Activated CD4-positive, alpha-beta T cell treated with anti-CD3 and anti-CD28 coated beads, Interleukin-2, amount 50 U/mL, for 4 hours (primary cell): Measurements from ENCODE around the gene LIPE.
"Not testable (repeated sequence)": the region's sequence is repeated elsewhere in the genome, so short reads cannot be mapped to it uniquely, and the experiment has no call there.

ENCODE experiments used
- DNase-seq, 2 experiments: peaks; one replicate each; pipeline ENCODE4 v3.0.0-alpha.2; 2020

LIPE gene, protein sequence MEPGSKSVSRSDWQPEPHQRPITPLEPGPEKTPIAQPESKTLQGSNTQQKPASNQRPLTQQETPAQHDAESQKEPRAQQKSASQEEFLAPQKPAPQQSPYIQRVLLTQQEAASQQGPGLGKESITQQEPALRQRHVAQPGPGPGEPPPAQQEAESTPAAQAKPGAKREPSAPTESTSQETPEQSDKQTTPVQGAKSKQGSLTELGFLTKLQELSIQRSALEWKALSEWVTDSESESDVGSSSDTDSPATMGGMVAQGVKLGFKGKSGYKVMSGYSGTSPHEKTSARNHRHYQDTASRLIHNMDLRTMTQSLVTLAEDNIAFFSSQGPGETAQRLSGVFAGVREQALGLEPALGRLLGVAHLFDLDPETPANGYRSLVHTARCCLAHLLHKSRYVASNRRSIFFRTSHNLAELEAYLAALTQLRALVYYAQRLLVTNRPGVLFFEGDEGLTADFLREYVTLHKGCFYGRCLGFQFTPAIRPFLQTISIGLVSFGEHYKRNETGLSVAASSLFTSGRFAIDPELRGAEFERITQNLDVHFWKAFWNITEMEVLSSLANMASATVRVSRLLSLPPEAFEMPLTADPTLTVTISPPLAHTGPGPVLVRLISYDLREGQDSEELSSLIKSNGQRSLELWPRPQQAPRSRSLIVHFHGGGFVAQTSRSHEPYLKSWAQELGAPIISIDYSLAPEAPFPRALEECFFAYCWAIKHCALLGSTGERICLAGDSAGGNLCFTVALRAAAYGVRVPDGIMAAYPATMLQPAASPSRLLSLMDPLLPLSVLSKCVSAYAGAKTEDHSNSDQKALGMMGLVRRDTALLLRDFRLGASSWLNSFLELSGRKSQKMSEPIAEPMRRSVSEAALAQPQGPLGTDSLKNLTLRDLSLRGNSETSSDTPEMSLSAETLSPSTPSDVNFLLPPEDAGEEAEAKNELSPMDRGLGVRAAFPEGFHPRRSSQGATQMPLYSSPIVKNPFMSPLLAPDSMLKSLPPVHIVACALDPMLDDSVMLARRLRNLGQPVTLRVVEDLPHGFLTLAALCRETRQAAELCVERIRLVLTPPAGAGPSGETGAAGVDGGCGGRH

DNA sequence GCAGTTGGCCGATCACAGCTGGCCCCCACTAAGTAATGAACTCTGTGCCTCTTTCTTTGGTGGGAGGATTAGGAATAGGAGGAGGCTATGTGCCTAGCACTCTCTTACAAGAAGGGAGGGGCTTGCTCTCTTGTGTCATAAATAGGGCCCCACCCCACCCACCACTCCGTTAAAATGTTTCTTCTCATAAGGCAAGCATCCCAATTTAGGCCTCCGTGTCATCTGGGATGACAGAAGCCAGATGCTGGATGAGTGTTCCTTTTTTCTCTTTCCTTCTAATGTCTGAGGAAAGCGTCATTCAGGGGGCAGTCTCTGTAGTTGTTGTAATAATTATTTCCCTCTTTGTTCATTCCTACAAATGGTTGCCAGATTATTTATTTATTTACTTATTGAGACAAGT, at the start of gene LIPE:
Gene LIPE, minus strand, starts transcription at position 76 of the 400 bp plus-strand sequence. CDS start 239 bp downstream, outside the sequence.
- DNase-seq, result no peak

DNA sequence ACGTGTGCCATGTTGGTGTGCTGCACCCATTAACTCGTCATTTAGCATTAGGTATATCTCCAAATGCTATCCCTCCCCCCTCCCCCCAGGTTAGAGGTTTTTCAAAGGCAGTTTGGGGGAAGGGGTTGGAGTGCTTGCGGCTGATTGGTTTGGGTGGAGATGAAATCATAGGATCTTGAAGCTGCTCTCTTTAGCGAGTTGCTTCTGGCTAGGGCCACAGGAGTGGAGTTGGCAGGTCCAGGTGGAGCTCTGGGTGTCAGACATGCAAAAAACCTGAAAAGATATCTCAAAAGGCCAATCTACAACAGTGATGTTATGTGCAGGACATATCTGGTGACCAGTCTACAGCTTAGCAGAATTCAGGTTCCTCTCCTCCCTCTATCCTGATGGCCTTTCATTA, 48.2 kb upstream of the LIPE start:
- DNase-seq, result no peak

DNA sequence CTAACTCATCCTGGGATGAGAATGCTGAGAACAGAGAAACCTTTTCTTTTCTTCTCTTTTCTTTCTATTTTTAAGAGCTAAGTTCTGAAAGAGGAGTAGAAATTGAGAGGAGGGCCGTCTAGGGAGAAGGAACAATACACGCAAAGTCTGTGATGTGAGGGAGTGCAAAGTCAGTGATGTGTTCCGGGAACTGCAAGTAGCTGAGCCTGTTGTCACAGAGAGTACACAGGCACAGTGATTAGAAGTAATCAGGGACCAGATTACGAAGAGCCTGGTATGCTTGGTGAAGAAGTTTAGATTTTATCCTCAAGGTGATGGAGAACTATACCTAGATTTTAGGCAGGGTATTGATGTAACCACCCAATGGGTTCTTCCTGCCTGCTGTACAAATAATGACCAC, 47.6 kb upstream of the LIPE start:
- no peak for DNase-seq

DNA sequence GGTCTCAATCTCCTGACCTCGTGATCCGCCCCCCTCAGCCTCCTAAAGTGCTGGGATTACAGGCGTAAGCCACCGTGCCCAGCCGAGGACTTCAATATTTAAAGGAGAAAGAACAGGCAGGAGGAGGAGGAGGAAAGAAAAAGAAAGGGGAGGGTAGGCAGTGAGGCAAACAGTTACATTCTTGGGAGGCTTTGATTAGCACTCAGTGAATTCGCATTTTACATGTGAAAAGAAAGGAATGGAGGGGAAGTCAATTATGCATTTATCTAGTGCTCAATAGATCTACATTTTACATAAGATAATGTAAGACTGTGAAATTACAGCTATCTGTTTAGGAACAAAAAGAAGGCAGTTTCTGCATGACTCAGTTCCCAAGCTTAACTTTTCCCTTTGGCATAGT, 46.5 kb upstream of the LIPE start:
- no peak for DNase-seq

DNA sequence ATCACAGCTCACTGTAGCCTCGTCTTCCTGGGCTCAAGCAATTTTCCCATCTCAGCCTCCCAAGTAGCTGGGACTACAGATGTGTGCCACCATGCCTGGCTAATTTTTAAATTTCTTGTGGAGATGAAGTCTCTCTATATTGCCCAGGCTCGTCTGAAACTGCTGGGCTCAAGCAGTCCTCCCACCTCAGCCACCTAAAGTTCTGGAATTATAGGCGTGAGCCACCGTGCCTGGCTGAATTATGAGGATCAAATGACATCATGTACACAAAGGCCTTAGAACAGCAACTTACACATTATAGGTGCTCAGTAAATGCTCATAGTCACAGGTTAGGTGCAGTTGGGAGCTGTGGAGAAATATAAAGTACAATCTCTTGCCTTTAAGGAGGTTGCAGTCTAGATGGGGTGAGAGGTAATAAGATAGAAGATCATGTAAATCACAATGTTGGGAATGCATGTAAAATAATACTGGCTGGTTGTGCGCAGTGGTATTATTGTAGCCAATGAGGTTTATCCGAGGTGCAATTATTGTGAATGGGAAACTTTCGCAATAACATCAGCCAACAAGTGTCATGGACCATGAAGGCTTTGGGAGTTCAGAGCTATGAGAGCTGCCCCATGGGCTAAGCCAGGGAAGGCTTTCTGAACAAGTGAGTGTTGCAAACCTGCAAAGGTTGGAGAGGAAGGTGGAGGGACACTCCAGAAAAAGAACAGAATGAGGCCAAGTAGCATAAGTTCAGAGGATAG, 45.4 kb upstream of the LIPE start:
- no peak for DNase-seq

DNA sequence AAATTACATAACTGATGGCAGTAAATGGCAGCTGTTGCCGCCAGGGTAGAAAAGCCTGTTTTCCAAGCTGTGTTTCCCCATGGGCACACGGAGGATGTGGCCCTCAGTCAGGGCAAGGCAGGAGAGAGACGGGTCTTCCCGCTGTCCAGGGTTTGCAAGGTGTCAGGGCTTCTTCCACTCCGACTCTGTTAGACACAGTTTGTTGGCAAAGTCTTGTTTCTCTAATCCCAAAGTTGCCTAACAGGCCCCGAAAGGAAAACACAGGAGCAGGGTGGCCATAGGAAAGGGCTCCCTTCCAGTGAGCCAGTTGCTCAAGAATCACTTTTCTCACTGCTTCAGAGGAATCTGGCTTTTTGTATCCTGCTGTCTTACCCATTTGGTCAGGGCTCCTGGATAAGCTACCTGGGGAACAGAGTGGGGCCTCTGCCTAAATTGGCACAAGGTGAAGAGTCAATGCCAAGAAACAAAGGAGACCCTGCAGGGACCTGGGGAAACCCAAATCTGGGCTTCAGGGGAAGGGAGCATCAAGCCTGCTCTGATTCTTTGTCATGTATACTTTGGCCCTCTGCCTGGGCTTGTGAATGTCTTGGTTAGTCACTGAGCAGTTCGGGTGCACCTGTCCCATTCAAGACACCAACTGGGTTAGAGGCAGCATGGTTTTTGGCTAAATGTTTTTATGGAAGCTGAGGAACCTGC, 44.5 kb upstream of the LIPE start:
- no peak for DNase-seq

DNA sequence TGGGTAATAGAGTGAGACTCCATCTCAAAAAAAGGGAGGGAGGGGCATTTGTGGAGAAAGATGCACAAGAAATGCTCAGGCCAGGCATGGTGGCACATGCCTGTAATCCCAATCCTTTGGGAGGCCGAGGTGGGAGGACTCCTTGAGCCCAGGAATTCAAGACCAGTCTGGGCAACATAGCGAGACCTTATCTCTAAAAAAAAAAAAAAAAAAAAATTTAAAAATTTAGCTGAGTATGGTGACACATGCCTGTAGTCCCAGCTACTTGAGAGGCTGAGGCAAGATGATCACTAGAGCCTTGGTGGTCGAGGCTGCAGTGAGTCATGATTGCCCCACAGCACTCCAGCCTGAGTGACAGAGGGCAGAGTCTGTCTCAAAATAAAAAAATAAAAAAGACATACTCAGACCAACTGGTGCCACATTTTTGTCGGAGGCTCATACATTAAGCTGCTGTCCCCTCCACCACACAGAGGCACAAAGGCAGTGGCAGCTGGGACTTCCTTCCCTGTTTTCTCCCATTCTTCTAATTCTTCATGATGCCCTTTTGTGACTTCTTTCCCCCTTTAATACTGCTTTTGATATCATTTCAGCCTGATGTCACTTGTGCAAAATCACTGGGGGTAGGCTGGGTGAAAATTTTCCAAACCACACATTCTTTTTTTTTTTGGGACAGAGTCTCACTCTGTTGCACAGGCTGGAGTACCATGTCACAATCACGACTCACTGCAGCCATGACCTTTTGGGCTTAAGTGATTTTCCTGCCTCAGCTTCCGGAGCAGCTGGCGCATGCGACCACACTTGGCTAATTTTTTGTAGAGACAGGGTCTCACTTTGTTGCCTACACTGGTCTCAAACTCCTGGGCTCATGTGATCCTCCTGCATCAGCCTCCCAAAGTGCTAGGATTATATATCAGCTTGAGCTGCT, 42.4 kb upstream of the LIPE start:
- no peak for DNase-seq

DNA sequence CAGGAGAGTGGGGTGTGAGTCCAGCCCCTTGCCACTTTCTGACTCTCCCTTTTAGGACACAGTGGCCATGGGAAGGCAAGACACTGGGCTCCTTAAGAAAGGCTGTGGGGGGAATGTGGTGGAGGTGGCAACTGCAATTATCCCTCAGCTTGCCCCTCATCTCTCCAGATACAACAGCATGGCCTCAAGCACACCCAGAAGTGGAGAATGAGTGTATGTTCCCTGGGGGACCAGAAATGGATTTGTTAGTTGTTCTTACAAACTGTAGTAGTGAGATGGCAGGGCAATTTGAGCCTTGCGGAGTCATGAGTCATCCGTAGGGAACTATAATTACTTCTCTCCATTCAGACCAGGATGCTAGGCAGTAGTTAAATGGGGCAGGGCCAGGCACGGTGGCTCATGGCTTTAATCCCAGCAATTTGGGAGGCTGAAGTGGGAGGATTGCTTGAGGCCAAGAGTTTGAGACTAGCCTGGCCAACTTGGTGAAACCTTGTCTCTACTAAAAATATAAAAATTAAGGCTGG, 41.1 kb upstream of the LIPE start:
- no peak for DNase-seq

DNA sequence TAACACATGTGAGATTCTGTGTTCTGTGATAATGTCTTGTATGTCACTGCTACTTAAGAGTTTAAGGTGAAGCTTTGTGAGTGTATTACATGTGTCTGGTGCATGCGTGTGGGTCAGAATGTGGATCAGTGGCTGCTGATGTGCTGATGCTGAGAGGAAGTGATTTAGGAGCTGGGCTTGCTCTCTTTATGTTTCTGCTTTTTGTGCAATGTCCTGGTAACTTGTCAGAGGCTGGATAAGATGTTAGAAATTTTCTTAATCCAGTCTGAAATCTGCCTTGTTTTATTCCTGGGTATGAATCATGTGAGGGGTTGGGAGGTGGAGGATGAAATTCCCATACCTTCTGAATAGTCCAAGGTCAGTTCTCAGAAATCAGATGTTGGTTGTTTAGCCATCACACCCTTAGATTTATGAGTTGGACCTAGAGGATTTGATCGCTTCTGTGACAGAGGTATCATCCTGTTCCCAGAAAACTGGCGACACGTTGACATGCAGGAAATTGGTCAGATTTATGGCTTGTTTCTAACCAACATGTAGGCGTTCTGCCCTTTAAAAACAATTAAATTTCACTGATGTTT, 40.1 kb upstream of the LIPE start:
- no peak for DNase-seq

DNA sequence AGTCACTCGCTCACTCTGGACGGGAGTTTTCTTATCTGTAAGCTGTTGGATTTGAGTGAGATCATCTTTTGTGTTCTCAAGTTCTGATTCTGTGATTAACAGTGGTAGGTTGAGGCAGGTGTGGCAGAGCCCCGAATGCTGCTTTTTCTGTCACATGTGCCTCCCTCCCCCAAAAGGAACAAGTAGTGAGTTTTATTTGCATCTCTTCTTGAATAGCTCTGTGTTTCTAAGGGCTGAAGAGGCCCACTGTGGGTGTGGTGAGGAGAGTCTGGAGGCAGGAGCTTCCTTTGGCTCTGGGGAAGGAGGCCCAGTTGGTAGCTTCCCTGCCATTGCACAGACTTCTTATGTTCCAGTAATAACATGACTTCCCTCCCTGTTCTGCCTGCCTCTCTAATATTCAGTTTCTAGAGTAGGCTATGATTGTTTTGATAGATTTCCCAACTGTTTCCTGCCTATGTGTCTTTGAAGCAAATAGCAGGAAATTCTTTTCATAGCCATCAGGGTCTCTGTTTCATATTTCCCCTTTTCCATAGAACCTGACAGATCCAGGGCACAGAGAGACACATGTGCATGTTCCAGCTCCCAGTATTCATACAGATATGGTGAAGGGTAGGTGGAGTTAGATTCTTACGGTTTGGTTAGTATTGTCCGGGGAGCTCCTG, 39.5 kb upstream of the LIPE start:
- DNase-seq, result no peak

DNA sequence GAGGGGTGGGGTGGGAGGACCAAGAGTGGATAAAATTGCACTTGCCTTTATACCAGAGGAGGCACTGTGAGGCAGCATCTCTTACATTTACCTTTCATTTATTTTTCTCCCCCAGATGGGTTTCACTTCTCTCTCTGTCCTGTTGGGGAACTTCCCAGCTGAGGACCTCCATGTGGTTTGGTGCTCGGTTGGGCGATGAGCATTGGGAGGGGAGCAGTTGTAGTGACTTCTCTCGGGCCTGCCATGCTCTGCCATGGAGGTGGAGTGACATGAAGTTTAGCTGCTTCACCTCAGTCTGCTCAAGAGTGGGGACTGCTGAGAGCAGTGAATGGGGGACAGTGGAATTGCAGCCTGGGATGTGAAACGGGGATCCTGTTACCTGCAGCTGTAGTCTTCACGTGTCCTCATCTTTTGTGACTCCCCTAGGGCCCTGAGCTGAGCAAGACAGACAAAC, 38.7 kb upstream of the LIPE start:
- no peak for DNase-seq

DNA sequence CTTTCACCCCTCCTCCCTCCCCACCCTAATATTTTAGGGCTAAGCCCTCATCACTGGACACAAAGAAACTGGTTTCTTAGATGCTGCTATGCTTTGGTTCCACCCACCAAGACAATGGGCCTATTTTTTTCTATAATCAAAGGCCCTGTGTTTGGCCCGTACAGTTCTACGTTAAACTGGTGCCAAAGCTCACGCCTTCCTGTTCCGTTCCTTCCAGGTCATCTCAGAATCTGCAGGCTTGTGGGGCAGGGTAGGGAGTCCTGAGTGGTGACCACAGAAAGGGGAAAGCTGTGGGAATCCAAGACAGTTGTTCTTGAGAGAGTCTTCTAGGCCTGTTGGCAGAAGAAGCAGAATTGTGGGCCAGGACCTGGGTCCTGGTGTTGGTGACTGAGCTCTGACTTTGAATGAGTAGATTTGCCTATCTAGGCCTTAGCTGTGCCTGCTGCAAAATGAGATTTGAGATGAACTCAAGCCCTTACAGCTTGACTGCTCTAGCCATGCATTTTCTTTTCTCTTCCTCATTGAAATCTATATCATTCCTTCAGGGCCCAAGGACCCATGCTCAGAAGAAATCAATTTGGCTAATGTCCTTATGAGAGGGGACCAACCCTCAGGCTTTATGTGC, 34.6 kb upstream of the LIPE start:
- no peak for DNase-seq

DNA sequence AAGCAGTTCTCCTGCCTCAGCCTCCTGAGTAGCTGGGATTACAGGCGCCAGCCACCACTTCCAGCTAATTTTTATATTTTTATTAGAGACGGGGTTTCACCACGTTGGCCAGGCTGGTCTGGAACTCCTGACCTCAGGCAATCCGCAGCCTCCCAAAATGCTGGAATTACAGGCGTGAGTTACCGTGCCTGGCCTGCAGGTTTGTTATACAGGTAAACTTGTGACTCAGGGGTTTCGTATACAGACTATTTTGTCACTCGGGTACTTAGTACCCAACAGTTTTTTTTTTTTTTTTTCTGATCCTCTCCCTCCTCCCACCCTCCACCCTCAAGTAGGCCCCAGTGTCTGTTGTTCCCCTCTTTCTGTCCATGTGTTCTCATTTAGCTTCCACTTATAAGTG, 34.0 kb upstream of the LIPE start:
- not testable (repeated sequence) for DNase-seq

DNA sequence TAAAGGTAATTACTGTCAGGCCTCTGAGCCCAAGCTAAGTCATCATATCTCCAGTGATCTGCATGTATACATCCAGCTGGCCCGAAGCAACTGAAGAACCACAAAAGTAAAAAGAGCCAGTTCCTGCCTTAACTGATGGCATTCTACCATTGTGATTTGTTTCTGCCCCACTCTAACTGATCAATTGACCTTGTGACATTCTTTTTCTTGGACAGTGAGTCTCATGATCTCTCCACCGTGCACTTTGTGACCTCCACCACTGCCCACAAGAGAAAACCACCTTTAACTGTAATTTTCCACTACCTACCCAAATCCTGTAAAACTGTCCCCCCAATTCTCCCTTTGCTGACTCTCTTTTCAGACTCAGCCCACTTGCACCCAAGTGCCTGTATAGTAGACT, 32.7 kb upstream of the LIPE start:
- DNase-seq, result no peak

DNA sequence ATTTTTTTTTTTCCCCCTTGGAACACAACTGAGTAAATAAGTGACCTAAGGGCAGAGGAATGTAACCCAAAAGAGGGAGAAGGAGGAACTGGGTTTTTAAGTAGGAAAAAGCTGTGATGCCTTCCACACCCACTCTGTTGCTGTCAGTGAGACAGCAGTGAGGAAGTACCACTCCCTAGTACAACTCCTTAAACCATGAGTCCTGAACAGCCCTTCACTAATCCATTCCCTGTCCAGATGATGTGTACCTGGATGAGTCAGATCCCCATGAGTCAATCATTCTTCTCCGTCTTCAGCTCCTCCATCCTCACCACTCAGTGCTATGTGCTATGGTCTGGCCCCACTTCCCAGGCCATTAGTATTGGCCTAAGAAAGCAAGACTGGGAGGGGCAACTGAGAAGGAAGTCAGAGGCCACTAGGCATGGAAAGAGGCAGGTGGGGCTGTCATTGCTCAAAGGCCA, 28.5 kb upstream of the LIPE start:
- DNase-seq, result no peak

DNA sequence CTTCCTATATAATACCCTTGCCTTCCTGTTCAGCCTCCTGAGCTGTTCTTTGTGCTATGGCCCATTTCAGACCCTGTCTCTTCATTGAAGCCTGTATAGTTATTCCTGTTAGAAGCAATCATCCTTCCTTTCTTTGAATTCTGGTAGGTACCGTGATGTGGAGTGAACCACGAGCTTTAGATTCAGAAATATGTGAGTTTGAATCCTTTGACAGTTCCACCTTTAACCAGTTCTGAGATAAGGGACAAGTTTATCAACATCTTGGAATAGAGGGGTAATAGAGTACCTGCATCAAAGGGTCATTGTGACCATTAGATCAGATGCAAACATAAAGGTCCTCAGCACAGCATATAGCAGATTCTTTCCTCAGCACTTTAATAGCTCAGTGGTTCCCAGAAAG, 27.9 kb upstream of the LIPE start:
- DNase-seq, result no peak

DNA sequence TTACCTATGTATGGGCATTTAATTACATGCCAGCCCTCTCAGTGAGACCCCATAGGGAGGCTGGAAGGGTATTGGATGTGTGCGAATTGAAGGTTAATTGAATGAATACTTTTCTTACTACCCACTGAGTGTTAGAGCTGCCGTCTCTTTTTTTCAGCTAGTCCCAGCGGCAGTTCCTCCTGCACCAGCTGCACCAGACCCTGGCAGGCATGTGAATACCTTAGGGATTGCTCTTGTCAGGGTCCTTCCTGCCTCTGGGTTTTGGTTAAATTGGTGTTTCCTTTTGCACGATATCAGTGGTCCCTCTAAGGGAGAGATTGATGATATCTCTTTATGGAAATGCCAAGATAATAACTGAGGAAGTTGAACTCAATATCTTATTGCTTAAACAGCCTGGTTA, 25.4 kb upstream of the LIPE start:
- DNase-seq, result no peak

DNA sequence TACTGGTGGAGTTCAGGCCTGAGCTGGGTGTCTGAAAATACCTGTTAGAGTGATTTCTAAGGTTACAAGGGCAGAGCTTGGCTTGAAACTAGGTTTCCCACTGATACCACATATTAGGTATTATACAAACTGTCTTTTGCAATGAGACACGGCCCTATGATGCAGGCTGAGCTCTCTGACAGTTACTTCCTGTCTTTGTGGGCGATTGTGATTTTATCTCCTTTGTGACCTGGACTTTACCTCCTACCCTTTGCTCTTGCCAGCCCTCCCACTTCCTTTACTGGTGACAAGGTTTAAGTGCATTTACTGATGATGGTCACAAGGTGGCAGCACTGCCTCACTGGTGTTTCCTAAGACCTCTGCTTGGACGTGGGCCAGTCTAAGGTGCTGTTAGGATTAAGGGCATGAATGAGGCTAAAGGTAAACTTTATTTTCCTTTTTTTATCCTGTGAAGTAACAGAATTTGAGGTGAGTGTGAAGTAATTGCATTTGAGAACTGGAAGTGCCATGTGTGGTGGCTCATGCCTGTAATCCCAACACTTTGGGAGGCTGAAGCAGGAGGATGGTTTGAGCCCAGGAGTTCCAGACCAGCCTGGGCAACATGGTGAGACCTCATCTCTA, 23.2 kb upstream of the LIPE start:
- DNase-seq, result peak; percentile 66 to 68

DNA sequence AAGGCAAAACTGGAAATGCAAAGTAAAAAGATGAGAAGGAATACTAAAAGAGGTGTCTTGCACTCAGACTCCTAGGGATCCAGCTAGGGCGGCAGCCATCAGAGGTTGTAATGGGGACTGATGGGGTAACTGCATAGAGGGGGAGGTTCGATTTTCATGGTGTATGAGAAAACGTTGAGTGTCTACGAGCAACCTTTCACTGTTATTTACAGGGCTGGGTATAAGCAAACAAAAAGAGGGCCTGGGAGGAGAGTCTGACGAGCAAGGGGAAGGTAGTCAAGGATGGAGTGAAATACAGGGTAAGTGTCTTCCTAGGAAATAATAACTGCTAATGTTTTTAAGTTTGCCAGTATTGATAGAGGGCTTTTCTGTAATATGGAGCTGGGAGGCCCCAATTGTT, 21.1 kb upstream of the LIPE start:
- DNase-seq, result not testable (repeated sequence)
